ENCODE results near the gene GNAI1.

Gene GNAI1

GRCh38 chr7:80208700-80209099 lies 74.1 kb downstream of the GNAI1 start:
- no peak for DNase-seq (ENCODE audit: low spot score)

GRCh38 chr7:80210400-80210799 lies 75.8 kb downstream of the GNAI1 start:
- no peak for DNase-seq (ENCODE audit: low spot score)

DNA sequence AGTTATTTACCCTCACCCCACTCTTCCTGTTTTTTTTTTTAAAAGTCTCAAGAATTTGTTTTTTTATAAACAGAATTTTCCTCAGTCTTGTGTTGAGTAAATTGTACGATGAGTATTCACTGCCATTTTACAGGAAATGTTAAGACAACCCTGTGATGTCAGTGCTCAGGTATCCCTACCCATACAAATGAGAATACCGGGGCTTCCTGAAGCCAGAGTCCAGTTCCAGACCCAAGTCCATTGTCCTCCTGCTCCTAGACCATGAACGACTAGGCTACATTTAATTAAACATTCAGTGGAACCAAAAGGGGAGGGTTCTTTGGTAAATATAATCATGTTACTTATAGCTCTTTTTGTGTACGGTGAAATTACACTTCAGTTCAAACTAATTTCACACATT lies 79.2 kb downstream of the GNAI1 start:
- no peak for DNase-seq (ENCODE audit: low spot score)

- no peak for DNase-seq (ENCODE audit: low spot score)
These were observed 81.1 kb downstream of the GNAI1 start for GRCh38 chr7:80215734-80216133.

GRCh38 chr7:80216996-80217842 lies 82.6 kb downstream of the GNAI1 start:
- no peak for DNase-seq (ENCODE audit: low spot score)

GRCh38 chr7:80218723-80219122 lies 84.1 kb downstream of the GNAI1 start:
- no peak for DNase-seq (ENCODE audit: low spot score)

DNA sequence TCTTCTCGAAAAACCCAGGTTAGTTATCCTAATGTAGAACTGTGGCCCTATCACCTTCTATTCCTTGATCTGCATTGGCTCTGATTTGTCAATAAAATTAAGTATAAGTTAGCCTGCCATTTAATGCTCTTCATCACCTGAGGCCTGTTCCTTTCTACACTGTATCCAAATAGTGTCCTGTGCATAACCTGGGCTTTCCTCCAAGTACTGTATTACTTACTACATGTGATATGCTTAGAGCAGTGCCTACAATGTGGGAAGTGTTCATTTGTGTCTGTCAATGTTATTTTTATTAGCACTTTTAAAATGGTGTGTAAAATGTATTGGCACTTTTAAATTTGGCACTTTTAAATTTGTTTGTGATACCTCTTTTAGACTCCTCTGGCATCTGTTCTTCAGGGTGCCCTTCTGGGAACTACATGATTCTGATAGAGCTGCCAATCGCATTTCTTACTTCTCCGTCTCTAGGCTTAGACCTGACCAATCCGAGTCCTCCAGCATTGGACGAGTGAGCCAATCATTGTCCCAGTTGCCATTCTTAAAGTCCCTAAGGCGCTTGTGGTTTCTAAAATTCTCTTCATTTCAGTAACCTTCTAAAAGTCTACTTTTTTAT lies 85.5 kb downstream of the GNAI1 start:
- no peak for DNase-seq (ENCODE audit: low spot score)

- no peak for DNase-seq (ENCODE audit: low spot score)
These were observed 89.8 kb downstream of the GNAI1 start for GRCh38 chr7:80224415-80224814.

DNA sequence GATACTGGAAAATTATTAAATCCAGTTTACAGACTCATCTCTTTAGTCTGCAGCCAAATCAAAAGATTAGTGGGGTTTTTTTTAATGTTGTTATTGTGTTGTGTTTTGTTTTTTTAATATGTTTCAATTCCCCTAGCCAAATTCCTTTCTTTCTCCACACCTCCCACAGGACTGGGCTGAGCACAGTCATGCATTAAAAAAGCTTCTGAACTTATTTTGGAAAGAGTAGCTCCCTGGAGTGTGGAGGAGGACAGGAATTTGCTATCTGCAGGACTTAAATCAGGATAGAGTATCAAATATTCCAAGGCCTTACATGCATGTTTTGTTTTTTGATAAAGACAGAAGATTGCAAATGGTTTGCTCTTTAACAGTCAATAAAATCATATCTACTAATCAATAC lies 90.7 kb downstream of the GNAI1 start:
- DNase-seq (ENCODE audit: low spot score) = no peak

DNA sequence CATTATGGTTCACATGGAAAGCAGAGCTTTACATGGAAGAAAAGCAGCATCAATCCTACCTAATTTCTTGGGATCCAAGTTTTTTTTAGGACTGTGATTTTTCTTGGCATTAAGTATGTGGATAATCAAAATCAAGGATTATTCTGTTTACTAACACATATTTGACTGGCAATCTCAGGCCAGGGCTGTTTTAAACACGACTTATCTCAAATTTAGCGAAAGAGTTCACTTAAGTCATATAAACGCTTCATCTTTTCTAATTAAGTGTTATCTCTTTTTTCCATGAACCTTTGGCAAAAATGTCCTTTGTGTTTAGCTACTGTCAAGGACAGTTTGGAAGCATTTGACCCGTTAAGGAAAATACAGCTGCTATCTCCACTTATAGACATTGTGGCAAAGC lies 92.0 kb downstream of the GNAI1 start:
- no peak for DNase-seq (ENCODE audit: low spot score)

- DNase-seq (ENCODE audit: low spot score) = no peak
These were observed 95.7 kb downstream of the GNAI1 start for GRCh38 chr7:80230327-80230726.

- no peak for DNase-seq (ENCODE audit: low spot score)
These were observed 97.1 kb downstream of the GNAI1 start for GRCh38 chr7:80231707-80232106.

GRCh38 chr7:80232979-80233724 lies 98.5 kb downstream of the GNAI1 start:
- no peak for DNase-seq (ENCODE audit: low spot score)

DNA sequence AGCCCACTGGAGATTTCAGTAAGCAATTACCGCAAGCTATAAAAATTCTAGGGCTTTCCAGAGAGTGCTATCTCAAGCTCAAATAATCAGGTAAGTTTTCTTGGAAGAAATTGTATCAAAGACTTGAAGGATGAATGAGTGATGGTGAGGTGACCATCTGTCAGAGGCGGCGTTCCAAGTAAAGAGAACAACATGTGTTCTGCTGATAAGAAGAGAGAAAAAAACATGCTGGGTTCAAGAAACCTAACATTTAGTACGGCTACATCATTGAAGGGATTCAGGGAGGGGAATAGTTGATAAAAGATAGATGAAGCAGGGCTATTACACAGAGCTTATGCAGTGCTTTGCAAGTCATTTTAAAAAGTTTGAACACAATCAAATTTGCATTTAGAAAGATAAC lies 100.7 kb downstream of the GNAI1 start:
- DNase-seq (ENCODE audit: low spot score) = no peak

GRCh38 chr7:80236681-80237080 lies 102.0 kb downstream of the GNAI1 start:
- no peak for DNase-seq (ENCODE audit: low spot score)

- no peak for DNase-seq (ENCODE audit: low spot score)
These were observed 105.8 kb downstream of the GNAI1 start for GRCh38 chr7:80240265-80241025.

DNA sequence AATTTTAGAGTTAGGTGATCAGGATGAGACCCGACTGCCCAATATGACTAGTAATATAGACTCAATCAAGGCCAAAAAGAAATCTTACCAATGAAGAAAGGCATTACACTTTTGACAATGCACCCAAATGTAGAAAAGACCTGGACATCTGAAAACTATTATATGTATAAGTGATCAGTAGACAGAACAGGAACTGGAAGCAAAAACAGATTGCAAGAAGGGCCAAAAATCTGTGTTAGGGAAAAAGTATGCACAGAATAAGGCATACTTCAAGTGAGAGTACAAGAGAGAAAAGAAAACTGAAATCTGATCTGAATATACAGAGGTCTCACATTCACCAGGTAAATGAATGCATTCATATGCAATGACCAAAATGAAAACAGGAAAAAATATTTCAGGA lies 107.0 kb downstream of the GNAI1 start:
- DNase-seq (ENCODE audit: low spot score) = no peak

GRCh38 chr7:80243425-80243824 lies 108.8 kb downstream of the GNAI1 start:
- no peak for DNase-seq (ENCODE audit: low spot score)

DNA sequence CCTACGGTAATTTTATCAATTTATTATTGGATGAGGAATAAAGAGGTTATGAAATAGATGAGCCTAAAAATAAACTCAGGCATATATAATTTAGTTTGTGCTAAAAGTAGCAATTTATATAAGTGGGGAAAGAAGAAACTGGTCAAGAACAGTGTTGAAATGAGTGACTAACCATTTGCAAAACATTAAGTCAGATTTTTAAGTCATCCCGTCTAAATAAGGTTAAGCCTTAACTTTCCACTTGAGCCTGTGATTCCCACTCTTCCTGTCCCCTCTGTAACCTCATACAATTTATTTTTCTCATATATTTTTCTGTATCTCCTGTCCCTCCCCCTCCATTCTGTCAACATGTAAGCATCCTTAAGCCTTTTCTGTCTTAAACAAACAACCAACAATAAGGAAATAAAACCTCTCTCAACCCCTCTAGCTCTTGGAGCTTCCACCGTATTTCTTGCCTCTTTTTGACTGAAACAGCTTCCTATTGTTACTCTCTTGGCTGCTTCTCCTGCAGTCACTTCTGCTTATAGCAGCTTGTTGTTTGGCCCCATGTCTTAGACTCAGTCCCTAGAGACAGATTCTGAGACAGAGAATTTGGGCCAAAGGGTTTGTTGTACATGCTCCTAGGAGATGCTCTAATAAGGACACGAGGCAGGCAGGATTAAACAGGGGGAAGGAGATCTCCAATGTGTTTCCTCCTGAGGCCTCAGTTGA lies 109.7 kb downstream of the GNAI1 start:
- no peak for DNase-seq (ENCODE audit: low spot score)

- no peak for DNase-seq (ENCODE audit: low spot score)
These were observed 112.5 kb downstream of the GNAI1 start for GRCh38 chr7:80247144-80247543.

DNA sequence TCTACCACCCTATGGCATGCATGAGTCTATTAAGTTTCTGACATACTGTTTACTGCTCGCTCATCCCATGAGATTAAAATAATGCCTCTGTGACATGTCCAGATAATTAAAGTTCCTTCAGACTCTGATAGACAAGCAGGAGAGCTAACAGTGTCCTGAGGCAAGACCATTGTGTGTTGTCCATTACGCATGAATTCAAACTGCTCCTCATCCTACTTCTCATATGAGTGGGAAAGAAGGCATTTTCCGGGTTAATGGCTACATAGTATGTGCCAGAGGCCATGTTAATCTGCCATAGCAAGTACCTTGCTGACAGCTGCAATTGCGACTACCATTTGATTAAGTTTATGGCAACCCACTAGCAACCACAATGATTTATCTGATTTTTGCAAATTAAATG lies 113.3 kb downstream of the GNAI1 start:
- DNase-seq (ENCODE audit: low spot score) = peak; percentile 8
